GM12872 (cell line): Measurements from ENCODE around the gene CLEC14A.

Source experiments
- CTCF ChIP-seq: IDR thresholded peaks from 3 replicates; pipeline ENCODE4 v1.5.1; 2011; ENCODE audit warnings: low read depth, mild to moderate bottlenecking, low read length, moderate library complexity; ENCODE audit not compliant: insufficient read depth

The CLEC14A gene

DNA sequence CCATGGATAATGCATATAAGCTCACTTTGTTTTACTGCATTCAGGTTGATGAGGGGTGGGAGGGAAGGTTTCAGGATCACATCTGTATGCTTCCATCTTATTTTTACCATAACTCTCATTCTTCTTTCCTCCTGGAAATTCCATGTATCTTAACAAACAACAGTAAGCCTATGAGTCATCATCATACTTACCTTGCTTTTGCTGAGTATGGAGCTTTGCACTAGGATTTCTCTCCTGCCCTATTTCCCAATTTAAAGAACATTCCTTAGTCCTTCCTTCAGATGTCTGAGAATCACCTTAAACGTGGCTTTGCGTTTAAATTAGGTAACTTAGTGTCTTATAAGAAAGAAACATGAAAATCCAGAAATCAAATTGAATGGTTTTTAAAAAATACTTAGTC is 1.6 kb upstream of the CLEC14A start:
- no peak for TF ChIP-seq CTCF

GRCh38 chr14:38256533-38256840 is 594 bp upstream of the CLEC14A start:
- no peak for TF ChIP-seq CTCF

- TF ChIP-seq CTCF = no peak
Observed at GRCh38 chr14:38255408-38255672, 553 bp downstream of the CLEC14A start.

GRCh38 chr14:38254571-38255407 is 1.1 kb downstream of the CLEC14A start:
- no peak for TF ChIP-seq CTCF

DNA sequence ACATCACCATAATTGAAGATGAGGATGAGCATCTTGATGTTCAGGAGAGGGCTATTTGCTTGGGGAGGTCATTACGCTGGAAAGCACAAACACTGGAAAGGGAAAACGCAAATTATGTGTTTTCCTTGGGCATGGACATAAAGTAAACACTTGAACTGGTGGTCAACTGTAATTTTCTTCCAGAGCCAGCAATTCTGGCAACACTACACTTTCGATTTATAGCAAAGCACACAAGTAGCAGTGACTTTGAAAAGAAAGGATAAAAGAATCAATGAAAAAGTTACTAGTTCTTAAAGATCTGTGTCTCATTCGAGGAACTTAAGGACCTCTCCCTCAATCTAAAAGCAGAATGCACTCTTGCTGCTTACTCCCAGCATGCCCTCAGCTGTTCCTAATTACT is 2.2 kb downstream of the CLEC14A start:
- no peak for TF ChIP-seq CTCF

- TF ChIP-seq CTCF = no peak
Observed at GRCh38 chr14:38252066-38252710, 3.7 kb downstream of the CLEC14A start.

DNA sequence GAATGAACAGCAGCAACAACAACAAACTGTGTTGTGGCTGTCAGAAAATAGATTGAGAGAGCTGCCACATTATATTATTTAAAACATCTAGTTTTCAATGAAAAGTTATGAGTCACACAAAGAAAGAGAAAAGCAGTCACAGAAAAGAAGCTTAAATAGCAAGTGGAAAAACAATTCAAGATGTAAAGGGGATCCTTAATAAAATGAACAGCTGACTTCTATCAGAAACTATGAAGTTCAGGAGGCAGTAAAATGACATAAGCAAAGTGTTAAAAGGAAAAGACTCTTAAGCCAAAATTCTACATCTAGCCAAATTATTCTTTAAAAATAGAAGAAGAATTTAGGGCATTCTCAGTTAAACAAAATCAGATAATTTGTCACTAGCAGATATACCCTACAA is 5.6 kb downstream of the CLEC14A start:
- TF ChIP-seq CTCF = no peak
